ENCODE results near the gene HECTD1.
"Not testable (repeated sequence)": the region's sequence is repeated elsewhere in the genome, so short reads cannot be mapped to it uniquely, and the experiment has no call there.

The HECTD1 gene

GRCh38 chr14:31190717-31191263 lies 16.8 kb downstream of the HECTD1 start:
- DNase-seq (ENCODE audit: low read depth), result no peak
- H3K4me3 ChIP-seq (ENCODE audit: low read length), result no peak overlapping the region
- TF ChIP-seq CTCF (IDR thresholded peaks at IDR 0.05; ENCODE audit: insufficient read depth, low read depth, low read length, missing control alignments), result no peak

GRCh38 chr14:31190219-31190603 lies 17.4 kb downstream of the HECTD1 start:
- no peak for TF ChIP-seq CTCF (IDR thresholded peaks at IDR 0.05; ENCODE audit: insufficient read depth, low read depth, low read length, missing control alignments)
- no peak overlapping the region for H3K4me3 ChIP-seq (ENCODE audit: low read length)
- no peak for DNase-seq (ENCODE audit: low read depth)

- DNase-seq (ENCODE audit: low read depth), result no peak
- TF ChIP-seq CTCF (IDR thresholded peaks at IDR 0.05; ENCODE audit: insufficient read depth, low read depth, low read length, missing control alignments), result no peak
- no peak overlapping the region for H3K4me3 ChIP-seq (ENCODE audit: low read length)
Observed at GRCh38 chr14:31189346-31190218, 18.0 kb downstream of the HECTD1 start.

- no peak overlapping the region for H3K4me3 ChIP-seq (ENCODE audit: low read length)
- no peak for DNase-seq (ENCODE audit: low read depth)
- TF ChIP-seq CTCF (IDR thresholded peaks at IDR 0.05; ENCODE audit: insufficient read depth, low read depth, low read length, missing control alignments), result no peak
Observed at GRCh38 chr14:31188744-31189143, 18.8 kb downstream of the HECTD1 start.

GRCh38 chr14:31182016-31182415 lies 25.6 kb downstream of the HECTD1 start:
- not testable (repeated sequence) for DNase-seq (ENCODE audit: low read depth); H3K4me3 ChIP-seq (ENCODE audit: low read length)

- no peak for TF ChIP-seq CTCF (IDR thresholded peaks at IDR 0.05; ENCODE audit: insufficient read depth, low read depth, low read length, missing control alignments)
- DNase-seq (ENCODE audit: low read depth), result no peak
- no peak overlapping the region for H3K4me3 ChIP-seq (ENCODE audit: low read length)
Observed at GRCh38 chr14:31181271-31181670, 26.3 kb downstream of the HECTD1 start.

- H3K4me3 ChIP-seq (ENCODE audit: low read length), result no peak overlapping the region
- DNase-seq (ENCODE audit: low read depth), result no peak
- TF ChIP-seq CTCF (IDR thresholded peaks at IDR 0.05; ENCODE audit: insufficient read depth, low read depth, low read length, missing control alignments), result no peak
Observed at GRCh38 chr14:31180299-31181051, 27.1 kb downstream of the HECTD1 start.

All from epithelial cell of esophagus (primary cell).